ENCODE data around the gene TMEM167A. TPM values are rescaled to one million over a fixed set of nuclear protein-coding genes. Genes with fewer than 3 reads are reported as not detected.

The TMEM167A gene
- total RNA-seq, 1 experiment from 2014 or later = 139 TPM

DNA sequence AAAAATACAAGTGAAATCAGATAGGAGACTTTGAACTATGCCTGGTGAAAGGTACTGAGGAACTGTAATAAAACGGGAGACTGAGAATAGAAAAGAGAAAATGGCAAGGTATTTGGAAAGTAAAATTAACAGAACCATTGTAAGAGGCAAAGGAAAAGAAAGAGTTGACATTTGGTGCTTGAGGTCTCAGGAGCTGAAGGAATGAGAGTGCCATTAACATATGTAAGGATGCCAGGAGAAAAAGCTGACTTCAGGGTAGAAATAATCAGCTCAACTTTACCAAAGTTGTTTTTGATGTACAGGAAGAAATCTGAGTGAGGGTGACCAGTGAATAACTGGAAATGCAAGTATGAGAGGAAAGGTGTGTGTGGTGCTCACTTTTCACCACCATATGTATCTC, 69.4 kb downstream of the TMEM167A start:
- WGBS (ENCODE audit: extremely low coverage, insufficient read length, low lambda C conversion rate) = no CpG with 5 or more reads among the region's 1 CpG
- H3K14ac ChIP-seq (ENCODE audit: insufficient read depth, low read length) = no peak overlapping the region
- H2AFZ ChIP-seq (ENCODE audit: low read length) = no peak overlapping the region
- no peak overlapping the region for H3K23ac ChIP-seq (ENCODE audit: insufficient read length, low read depth, low read length)
- H2BK5ac ChIP-seq (ENCODE audit: insufficient read length, low read length) = no peak overlapping the region
- H3K79me1 ChIP-seq (ENCODE audit: insufficient read depth, low read depth, low read length, poor library complexity, severe bottlenecking) = no peaks in the 10 kb centered on the region
- no peak overlapping the region for H3K9ac ChIP-seq (ENCODE audit: extremely low read depth, insufficient read length, low read length)
- no peaks in the 10 kb centered on the region for H3K23me2 ChIP-seq (ENCODE audit: insufficient read length, low read depth, low read length, poor library complexity, severe bottlenecking)
- no peaks in the 10 kb centered on the region for H3K9me3 ChIP-seq (ENCODE audit: control insufficient read depth, low read depth, low read length)
- H3K4ac ChIP-seq (ENCODE audit: low read depth, low read length) = no peak overlapping the region
- no peaks in the 10 kb centered on the region for H3K79me2 ChIP-seq (ENCODE audit: insufficient read depth, low read length)
- no peaks in the 10 kb centered on the region for H4K20me1 ChIP-seq (ENCODE audit: control insufficient read depth, insufficient read depth, insufficient read length)
- DNase-seq = no peak
- H3K4me3 Mint-ChIP-seq = no peak overlapping the region
- H3K18ac ChIP-seq (ENCODE audit: insufficient read length, low read depth, low read length) = no peak overlapping the region
- peaks cover 0 to 11% (median 0%) of the 10 kb centered on the region in 3 experiments; a peak in 1 of 7 replicates for H3K36me3 Mint-ChIP-seq (ENCODE audit: insufficient read depth in 1 of 3, low read depth in 3 of 3)
- H4K91ac ChIP-seq (ENCODE audit: insufficient read length, low read depth, low read length) = no peak overlapping the region
- no peak overlapping the region for H3K27ac ChIP-seq (ENCODE audit: insufficient read length, low read depth, low read length)
- TF ChIP-seq, protein P1, sequence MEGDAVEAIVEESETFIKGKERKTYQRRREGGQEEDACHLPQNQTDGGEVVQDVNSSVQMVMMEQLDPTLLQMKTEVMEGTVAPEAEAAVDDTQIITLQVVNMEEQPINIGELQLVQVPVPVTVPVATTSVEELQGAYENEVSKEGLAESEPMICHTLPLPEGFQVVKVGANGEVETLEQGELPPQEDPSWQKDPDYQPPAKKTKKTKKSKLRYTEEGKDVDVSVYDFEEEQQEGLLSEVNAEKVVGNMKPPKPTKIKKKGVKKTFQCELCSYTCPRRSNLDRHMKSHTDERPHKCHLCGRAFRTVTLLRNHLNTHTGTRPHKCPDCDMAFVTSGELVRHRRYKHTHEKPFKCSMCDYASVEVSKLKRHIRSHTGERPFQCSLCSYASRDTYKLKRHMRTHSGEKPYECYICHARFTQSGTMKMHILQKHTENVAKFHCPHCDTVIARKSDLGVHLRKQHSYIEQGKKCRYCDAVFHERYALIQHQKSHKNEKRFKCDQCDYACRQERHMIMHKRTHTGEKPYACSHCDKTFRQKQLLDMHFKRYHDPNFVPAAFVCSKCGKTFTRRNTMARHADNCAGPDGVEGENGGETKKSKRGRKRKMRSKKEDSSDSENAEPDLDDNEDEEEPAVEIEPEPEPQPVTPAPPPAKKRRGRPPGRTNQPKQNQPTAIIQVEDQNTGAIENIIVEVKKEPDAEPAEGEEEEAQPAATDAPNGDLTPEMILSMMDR (conservative IDR thresholded peaks at IDR 0.05) = no peak
- no peak overlapping the region for H3K56ac ChIP-seq (ENCODE audit: insufficient read length, low read depth, low read length)
- no peak overlapping the region for H4K8ac ChIP-seq (replicated peaks; ENCODE audit: insufficient read length, low read depth, low read length)
- peaks cover 6% of the 10 kb centered on the region; the same call in 1 of the 2 replicates for H3K4me1 ChIP-seq (ENCODE audit: insufficient read depth, low read length)
- H2BK15ac ChIP-seq (ENCODE audit: low read depth, low read length) = no peak overlapping the region
- H2BK20ac ChIP-seq (ENCODE audit: low read depth, low read length, poor library complexity, severe bottlenecking) = no peak overlapping the region
- no peak overlapping the region for H2BK12ac ChIP-seq (ENCODE audit: insufficient read length, low read depth, low read length)
- H3K27ac Mint-ChIP-seq = peak overlapping the region in 1 of 3 experiments; percentile 64; a peak in 3 of 7 replicates
- H3T11ph ChIP-seq (ENCODE audit: low read length) = no peak overlapping the region
- no peak overlapping the region for H2BK120ac ChIP-seq (ENCODE audit: low read depth, low read length, poor library complexity, severe bottlenecking)
- peaks cover 0 to 2% of the 10 kb centered on the region in 2 experiments; a peak in 1 of 5 replicates for H3K9me3 Mint-ChIP-seq
- H3K27me3 ChIP-seq (ENCODE audit: insufficient read depth, low read length) = no peaks in the 10 kb centered on the region
- H4K5ac ChIP-seq (ENCODE audit: insufficient read length, low read depth, low read length) = no peak overlapping the region
- H3K4me2 ChIP-seq (ENCODE audit: insufficient read depth, insufficient read length, low read length) = no peak overlapping the region
- no peak overlapping the region for H2AK5ac ChIP-seq (ENCODE audit: insufficient read length, low read length)
- no peaks in the 10 kb centered on the region for H3K27me3 Mint-ChIP-seq (ENCODE audit: low read depth)
- H3K4me1 Mint-ChIP-seq = peaks cover 36 to 39% of the 10 kb centered on the region in 2 experiments
